Right lobe of liver (tissue), 6 donors: ENCODE results near the gene FDPS. TPM values are rescaled to one million over a fixed set of nuclear protein-coding genes. Genes with fewer than 3 reads are reported as not detected.

ENCODE experiments used
- ATAC-seq, 4 donors: fragments of 200-7000 bp; cut with Tn5 transposase; one replicate each; pipeline ENCODE4 v1.9.1; 2020; ENCODE audit warnings: mild to moderate bottlenecking in 4 of 4, moderate library complexity in 4 of 4
- DNase-seq, 3 donors: peaks; one replicate each; pipeline ENCODE4 v3.0.0-alpha.2; 2020
- H3K27ac ChIP-seq, 3 donors: fragments of 200-600 bp; one replicate each; pipeline ENCODE4 v1.8.0; 2022
- H3K27me3 ChIP-seq, 2 donors: fragments of 200-600 bp; one replicate each; pipeline ENCODE4 v1.8.0; 2022
- H3K36me3 ChIP-seq, 4 donors: fragments of 200-600 bp; sonication (generic) in 1 of 4; one replicate each; pipeline versions ENCODE4 v1.5.1 to v1.8.0; 2017 to 2022; ENCODE audit warnings: control low read depth in 1 of 4
- H3K4me1 ChIP-seq, 4 donors: fragments of 200-600 bp; sonication (generic) in 1 of 4; one replicate each; pipeline versions ENCODE4 v1.5.1 to v1.8.0; 2017 to 2022; ENCODE audit warnings: control low read depth in 1 of 4
- H3K4me3 ChIP-seq, 3 donors: fragments of 200-600 bp; one replicate each; pipeline ENCODE4 v1.8.0; 2022
- H3K9me3 ChIP-seq, 4 donors: fragments of 200-600 bp; sonication (generic) in 1 of 4; one replicate each; pipeline versions ENCODE4 v1.5.1 to v1.8.0; 2017 to 2022; ENCODE audit warnings: control low read depth in 1 of 4
- POLR2A ChIP-seq: fragments of 450-650 bp; IDR thresholded peaks from one replicate; pipeline ENCODE4 v1.6.1; 2017; ENCODE audit warnings: antibody characterized with exemption, mild to moderate bottlenecking
- WGBS: methylation state at CpG from one replicate; pipeline ENCODE4 v1.1.6; 2018; ENCODE audit warnings: low coverage, low lambda C conversion rate; ENCODE audit not compliant: insufficient coverage; ENCODE audit errors: missing lambda C conversion rate; 5-methylcytosine and 5-hydroxymethylcytosine counted together
- intact Hi-C, 2 donors: fragments of 100-400 bp; cut with DNase I; formaldehyde crosslinking; loops; one replicate each; pipeline versions ENCODE4 v1.11.2 to v1.14.1; 2022
- total RNA-seq, 6 experiments: library from RNA; depleted of rRNA in 2 of 6; stranded (reverse); fragments of >200 nt in 2 of 6; fragmentation: NEBNext Ultra II Directional in 3 of 6; extraction: Animal tissue kit (Norgen Biotek cat#: 25700) in 3 of 6; gene quantifications; one replicate each; pipeline versions ENCODE4 v1.1.0 to v1.2.4, GENCODE V29; 2016 to 2023
- TF ChIP-seq, protein P1 (sequence below), 4 donors: fragments of 200-600 bp in 3 of 4; fragments of 450-650 bp in 1 of 4; IDR thresholded peaks; one replicate each; pipeline versions ENCODE4 v1.5.1 to v1.8.0; 2016 to 2022; ENCODE audit warnings: antibody characterized with exemption in 4 of 4, mild to moderate bottlenecking in 2 of 4
- donor health status: DM: no; HTN: yes; CAD: no.
- donor health status: DM: no; HTN: no; CAD: no.
- donor health status: DM: no; HTN: no; CAD: no.
- donor health status: DM: no; HTN: yes; CAD: no.
- donor health status: DM: no; HTN: yes; CAD: no.

The FDPS gene
- total RNA-seq, 6 experiments from 2014 or later = 51.1 to 236 (median 171) TPM

DNA sequence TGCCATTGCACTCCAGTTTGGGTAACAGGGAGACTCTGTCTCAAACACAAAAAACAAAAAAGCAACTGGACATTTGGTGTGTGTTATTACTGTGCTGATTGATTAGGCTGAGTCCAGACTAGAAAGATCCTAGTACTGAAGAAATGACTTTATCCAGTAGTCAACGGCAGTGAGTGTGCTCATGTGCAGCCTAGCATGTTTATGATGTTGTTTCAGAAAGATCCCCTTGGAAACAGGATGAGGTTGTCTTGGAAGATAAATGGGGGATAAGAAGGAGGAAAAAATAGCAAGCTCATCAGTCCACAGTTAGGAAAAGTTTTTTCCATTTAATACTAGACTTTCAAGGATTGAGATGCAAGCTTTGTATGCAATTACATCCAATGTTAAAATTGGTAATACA, 26.3 kb downstream of the FDPS start:
- H3K27me3 ChIP-seq = no peaks in the 10 kb centered on the region
- H3K4me1 ChIP-seq = peaks cover 0 to 6% (median 0%) of the 10 kb centered on the region in 4 donors
- no peak for TF ChIP-seq POLR2A
- TF ChIP-seq, protein P1, sequence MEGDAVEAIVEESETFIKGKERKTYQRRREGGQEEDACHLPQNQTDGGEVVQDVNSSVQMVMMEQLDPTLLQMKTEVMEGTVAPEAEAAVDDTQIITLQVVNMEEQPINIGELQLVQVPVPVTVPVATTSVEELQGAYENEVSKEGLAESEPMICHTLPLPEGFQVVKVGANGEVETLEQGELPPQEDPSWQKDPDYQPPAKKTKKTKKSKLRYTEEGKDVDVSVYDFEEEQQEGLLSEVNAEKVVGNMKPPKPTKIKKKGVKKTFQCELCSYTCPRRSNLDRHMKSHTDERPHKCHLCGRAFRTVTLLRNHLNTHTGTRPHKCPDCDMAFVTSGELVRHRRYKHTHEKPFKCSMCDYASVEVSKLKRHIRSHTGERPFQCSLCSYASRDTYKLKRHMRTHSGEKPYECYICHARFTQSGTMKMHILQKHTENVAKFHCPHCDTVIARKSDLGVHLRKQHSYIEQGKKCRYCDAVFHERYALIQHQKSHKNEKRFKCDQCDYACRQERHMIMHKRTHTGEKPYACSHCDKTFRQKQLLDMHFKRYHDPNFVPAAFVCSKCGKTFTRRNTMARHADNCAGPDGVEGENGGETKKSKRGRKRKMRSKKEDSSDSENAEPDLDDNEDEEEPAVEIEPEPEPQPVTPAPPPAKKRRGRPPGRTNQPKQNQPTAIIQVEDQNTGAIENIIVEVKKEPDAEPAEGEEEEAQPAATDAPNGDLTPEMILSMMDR (IDR thresholded peaks at IDR 0.05) = no peak
- H3K4me3 ChIP-seq = no peak overlapping the region
- peaks cover 4 to 61% (median 17%) of the 10 kb centered on the region in 4 donors for H3K36me3 ChIP-seq
- no peak overlapping the region for H3K27ac ChIP-seq
- intact Hi-C loops = no loop called here
- H3K9me3 ChIP-seq = no peaks in the 10 kb centered on the region
- WGBS = 44% methylated on average over 1 of the region's 1 CpG
- ATAC-seq (no peak), DNase-seq (no peak)

DNA sequence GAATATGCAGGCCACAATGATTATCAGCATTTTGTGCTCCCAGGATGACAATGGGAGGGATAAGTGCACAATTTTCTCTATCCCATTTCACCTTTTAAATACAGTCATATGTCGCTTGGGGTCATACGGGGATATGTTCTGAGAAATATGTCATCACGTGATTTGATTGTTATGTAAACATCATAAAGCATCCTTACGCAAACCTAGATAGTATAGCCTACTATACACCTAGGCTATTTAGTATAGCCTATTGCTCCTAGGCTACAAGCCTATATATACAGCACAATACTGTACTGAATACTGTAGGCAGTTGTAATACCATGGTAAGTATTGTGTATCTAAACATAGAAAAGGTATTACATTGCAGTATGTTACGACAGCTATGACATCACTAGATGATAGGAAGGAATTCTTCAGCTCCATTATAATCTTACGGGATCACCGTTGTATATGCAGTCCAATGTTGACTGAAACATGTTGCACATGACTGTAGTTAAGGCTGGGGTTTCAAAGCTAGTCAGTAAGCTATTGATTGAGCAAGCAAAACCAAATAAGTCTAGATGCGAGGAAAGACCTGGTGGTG, 30.9 kb downstream of the FDPS start:
- WGBS = 82% methylated on average over 8 of the region's 8 CpGs
- no peak overlapping the region for H3K4me3 ChIP-seq
- intact Hi-C loops = no loop called here
- H3K36me3 ChIP-seq = peaks cover 4 to 91% (median 39%) of the 10 kb centered on the region in 4 donors
- no peaks in the 10 kb centered on the region for H3K4me1 ChIP-seq
- ATAC-seq (no peak), DNase-seq (no peak)
- H3K27me3 ChIP-seq = no peaks in the 10 kb centered on the region
- H3K27ac ChIP-seq = no peak overlapping the region
- H3K9me3 ChIP-seq = no peaks in the 10 kb centered on the region
- TF ChIP-seq POLR2A = no peak
- TF ChIP-seq, protein P1 (IDR thresholded peaks at IDR 0.05) = no peak

DNA sequence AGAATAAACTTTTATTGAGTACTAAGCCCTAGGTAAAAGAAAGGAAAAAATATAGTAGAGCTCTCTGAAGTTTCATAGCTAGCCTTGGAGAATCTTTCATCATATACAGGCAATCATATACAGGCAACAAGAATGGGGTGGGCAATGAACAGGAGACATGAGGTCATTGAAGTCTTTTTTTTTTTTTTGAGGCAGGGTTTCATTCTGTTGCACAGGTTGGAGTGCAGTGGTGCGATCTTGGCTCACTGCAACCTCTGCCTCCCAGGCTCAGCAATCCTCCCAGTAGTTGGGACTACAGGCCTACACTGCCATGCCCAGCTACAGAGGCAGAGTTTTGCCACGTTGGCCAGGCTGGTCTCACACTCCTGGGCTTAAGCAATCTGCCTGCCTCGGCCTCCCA, 34.2 kb downstream of the FDPS start:
- intact Hi-C loops = no loop called here
- Histone ChIP-seq H3K4me3 (no peak overlapping the region), H3K36me3 (peaks cover 7 to 98% (median 46%) of the 10 kb centered on the region in 4 donors), H3K4me1 (no peaks in the 10 kb centered on the region), H3K9me3 (no peaks in the 10 kb centered on the region), H3K27ac (no peak overlapping the region), H3K27me3 (no peaks in the 10 kb centered on the region)
- ATAC-seq (no peak), DNase-seq (no peak)
- 100% methylated on average over 1 of the region's 3 CpGs for WGBS
- no peak for TF ChIP-seq POLR2A
- TF ChIP-seq, protein P1 (IDR thresholded peaks at IDR 0.05) = no peak

DNA sequence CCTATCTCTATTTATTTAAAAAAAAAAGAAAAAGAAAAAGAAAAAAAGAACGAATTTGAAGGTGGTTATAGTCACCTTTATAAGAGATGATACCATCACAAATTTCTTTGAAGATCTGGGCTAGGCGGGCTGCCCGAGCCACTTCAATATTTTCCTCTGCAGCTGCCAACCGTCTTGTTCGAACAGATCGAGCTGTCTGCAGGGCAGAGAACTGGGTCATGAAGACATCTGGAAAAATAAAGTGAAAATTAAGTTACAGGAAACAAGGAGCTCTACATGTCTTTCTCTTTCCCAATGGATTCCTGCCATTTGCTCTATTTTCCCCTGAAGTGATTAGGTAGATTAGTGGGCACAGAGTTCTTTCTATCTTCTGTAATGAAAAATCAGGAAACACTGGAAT, 44.0 kb downstream of the FDPS start:
- ATAC-seq = no peak
- peaks cover 0 to 86% (median 43%) of the 10 kb centered on the region in 4 donors for H3K36me3 ChIP-seq
- 92% methylated on average over 6 of the region's 6 CpGs for WGBS

More for the DNA sequence above, 44.0 kb downstream of the FDPS start:
- no peak for TF ChIP-seq POLR2A
- TF ChIP-seq, protein P1 (IDR thresholded peaks at IDR 0.05) = no peak
- Histone ChIP-seq H3K27me3 (no peaks in the 10 kb centered on the region), H3K9me3 (no peaks in the 10 kb centered on the region), H3K4me3 (no peak overlapping the region), H3K27ac (no peak overlapping the region), H3K4me1 (no peaks in the 10 kb centered on the region)
- DNase-seq = no peak
- intact Hi-C loops = no loop called here
